Stimulated activated CD4-positive, alpha-beta T cell treated with anti-CD3 and anti-CD28 coated beads, Interleukin-4, amount 100 ng/mL, for 48 hours (primary cell): ENCODE results near the gene KIAA1191.

Source experiments
- DNase-seq, 2 donors: peaks; one replicate each; pipeline ENCODE4 v3.0.0-alpha.2; 2020; ENCODE audit warnings: low read depth in 2 of 2

KIAA1191 gene

GRCh38 chr5:176389135-176390123 lies 27.9 kb upstream of the KIAA1191 start:
- no peak for DNase-seq

DNA sequence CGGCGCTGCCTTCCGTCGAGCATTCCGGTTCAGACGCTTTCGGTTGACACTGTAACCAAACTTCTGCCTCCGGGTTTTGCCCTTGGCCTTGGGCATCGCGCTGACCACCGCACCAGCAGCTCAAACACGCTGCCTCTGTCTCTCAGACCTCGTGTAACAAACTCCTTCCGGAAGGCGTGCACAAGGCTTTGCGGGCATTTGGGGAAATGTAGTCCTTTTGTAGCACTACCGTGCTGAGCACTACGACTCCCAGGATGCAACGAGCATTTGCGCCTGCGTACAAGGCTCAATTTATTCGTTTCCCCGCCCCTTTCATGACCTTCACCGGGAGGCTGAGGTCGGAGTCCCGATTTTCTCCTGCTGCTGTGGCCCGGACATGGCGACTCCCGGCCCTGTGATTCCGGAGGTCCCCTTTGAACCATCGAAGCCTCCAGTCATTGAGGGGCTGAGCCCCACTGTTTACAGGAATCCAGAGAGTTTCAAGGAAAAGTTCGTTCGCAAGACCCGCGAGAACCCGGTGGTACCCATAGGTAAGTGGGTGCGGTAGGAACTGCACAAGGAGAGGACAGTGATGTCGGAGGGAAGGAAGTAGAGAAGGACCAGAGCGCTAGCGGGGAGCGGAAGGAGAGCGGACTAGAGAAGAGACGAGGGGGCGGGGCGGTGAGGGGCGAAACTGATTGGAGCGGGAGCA lies 27.0 kb upstream of the KIAA1191 start, which contains the start of the genes HIGD2A and NOP16:
HIGD2A (plus strand) TSS at position 308 of the 691 bp plus-strand sequence; CDS start at position 377, 69 bp downstream.
NOP16 (minus strand) TSS at position 155 of the 691 bp plus-strand sequence; CDS start at position 96, 59 bp downstream.
- DNase-seq, result peak; percentile 99 to 100

DNA sequence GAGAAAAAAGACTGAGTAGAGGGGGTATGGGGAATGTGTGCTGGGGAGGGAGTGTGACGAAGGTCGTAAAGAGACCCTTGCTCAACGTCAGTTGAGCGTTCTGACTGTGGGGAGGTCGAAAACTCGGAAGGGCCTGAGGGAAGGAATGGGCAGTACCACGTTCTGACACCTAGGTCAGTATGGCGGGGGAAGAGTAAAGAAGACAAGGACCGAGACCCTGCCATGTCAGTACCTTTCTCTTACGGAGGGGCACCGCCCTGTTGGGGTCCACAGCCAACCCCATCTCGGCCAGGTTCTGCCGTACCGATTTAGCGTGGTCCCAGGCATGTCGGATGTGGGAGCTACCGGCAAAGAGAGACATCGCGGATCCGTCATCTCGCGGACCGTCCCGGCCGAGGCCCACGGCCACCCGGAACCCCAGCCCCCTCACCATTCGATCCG lies 26.5 kb upstream of the KIAA1191 start:
- DNase-seq, result no peak

- DNase-seq, result no peak
Observed at GRCh38 chr5:176387384-176387925, 25.9 kb upstream of the KIAA1191 start.

DNA sequence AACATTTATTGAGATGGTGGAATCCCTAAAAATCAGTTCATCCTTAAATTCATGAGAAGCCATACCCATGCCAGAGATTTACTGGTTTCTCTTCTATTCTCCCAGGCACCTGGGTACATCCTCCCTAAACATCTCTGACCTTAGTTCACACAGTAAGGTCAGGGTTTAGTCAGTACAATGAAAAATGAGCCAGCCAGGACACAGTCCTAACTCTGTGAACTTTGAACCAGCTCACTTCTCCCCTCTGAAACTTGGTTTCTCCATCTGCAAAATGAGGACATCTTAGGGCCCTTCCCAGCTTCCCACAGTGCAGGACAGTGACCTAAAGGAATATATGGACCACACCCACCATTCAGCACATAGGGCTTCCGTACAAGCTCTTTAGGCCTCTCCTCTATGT lies 24.9 kb upstream of the KIAA1191 start:
- DNase-seq, result no peak

DNA sequence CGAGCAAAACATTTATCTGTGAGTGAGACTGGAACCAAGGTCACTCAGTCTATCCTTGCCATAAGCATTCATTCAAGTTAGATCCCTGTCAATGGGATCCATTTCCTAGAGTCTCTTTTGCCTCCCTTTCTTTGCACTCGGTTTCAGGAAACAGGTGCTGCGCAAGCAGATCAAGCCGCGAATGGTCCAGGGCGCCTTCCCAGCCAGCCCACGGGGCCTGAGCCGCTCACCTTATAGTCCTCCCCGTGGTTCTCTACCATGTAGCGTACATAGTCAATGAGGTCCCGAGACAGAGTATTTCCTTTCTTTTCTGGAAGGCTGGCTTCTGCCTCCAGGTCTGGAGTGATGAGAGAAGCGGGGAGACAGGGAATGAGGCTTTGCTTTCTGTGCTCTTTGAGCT lies 23.4 kb upstream of the KIAA1191 start:
- DNase-seq, result no peak

DNA sequence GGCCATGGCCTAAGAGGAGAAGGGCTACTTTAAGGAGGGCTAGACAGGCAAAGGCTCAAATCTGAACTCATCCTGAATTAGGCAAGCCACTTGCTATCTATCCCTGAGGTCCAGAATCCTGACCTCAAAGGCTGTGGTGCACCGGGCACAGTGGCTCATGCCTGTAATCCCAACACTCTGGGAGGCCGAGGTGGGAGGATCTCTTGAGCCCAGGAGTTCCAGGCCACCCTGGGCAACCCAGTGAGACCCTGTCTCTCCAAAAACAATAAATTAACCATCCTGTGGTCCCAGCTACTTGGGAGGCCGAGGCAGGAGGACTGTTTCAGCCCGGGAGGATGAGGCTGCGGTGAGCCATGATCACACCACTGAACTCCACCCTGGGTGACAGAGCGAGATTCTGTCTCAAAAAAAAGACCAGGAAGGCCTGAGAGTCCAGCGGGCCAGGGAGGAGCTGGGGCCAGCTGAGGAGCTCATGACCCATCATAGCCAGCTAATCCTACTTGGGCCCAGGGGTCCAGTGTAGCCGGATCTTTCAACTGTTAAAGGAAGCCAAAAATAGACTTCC lies 22.9 kb upstream of the KIAA1191 start:
- DNase-seq, result no peak

DNA sequence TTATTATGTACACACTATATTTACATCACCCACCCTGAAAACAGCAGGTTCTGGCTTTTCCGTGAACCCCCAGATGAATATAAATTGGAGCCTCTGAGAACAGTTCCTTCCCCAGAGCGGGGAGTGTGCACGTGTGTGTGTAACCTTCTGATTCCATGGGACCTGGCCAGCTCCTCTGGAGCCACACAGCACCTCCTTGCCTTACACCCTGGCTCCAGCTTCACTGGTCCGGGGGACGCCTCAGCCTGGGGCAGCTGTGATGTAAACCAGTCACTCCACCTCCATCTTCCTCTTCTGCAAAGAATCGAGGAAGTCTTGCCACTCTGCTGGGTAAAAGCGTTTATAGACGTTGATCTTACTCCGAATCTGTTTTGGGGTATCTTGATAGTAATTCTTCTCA lies 22.4 kb upstream of the KIAA1191 start:
- DNase-seq, result no peak

DNA sequence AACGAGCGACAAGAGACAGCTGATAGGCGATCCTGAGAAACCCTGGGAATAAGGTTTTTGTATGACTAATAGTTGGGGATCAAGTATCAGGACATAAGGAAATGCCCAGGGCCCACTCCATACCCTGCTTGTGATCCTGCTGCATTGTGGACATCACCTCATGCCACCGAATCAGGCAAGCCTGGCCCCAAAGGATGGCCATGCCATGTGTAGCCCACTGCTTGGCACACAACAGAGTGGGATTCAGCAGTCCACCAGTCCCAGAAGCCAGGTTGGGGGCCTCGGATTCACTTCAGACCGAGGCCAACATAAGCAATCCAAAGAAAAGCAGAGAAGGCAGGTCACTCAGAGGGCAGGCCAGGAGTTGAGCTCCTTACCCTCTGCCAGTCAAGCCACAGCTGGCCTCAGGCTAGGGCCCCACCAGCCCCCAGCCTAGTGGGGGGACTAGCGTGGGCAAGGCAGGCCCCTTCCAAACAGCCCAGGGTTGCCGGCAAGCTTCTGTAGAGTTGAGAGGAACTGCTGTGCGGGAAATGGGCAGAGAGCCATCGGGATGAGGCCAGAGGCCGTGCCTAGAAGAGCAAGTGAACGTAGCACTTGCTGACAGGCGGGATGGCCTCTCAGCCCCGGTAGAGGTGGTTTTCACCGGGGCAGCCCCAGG lies 21.8 kb upstream of the KIAA1191 start:
- DNase-seq, result no peak

DNA sequence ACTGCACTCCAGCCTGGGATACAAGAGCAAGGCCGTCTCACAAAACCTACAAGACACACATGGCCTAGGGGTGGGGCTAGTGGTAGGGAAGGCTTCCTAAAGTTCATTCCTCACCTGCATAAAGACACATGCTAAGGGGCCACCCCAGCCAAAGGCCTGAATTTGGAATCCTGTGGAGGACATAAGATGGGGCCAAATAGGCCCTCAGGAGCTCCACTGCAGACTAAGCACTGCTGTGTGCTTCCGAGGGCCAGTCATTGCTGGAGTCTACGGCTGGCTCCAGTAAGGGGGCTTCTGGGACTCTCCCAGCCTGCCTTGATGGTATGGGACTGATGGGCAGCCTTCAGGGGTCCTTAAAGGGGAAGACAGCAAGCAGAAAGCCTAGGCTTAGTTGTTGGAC lies 21.2 kb upstream of the KIAA1191 start:
- DNase-seq, result no peak

DNA sequence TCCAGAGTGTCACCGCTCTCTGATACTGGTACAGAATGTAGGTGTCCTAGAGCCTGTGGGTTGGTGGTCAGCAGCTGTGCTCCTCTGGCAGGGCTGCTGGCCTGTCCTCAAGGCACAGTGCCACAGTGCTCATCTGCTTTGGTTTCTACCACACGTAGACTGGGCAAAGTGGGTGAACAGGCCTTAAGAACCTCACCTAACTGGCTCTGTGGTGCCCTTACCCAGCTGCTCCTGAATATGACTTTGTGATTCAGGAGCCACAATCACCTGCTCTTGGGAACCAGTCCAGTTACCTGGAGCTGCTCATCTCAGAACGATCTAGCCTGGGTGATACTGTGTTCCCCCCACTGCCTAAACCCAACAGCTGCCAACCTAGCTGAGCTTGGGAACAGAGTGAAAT lies 20.4 kb upstream of the KIAA1191 start:
- no peak for DNase-seq

DNA sequence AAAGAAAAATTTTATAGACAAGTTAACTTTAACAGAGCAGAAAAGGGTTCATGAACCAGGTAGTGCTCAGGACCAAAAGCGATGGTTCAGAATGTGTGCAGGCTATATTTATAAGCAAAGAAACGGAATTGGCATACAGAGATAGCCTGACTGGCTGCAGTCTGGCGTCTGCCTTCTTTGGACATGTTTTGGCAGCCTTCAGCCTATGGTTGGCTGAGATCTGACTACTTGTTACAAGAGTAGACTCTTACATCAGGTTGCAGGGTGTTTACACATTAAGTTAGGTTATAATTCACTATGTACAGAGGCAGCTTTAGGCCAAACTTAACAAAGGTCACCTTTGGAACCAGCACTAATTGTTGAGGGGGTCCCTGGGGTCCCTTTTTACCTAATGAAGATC lies 19.9 kb upstream of the KIAA1191 start:
- no peak for DNase-seq

DNA sequence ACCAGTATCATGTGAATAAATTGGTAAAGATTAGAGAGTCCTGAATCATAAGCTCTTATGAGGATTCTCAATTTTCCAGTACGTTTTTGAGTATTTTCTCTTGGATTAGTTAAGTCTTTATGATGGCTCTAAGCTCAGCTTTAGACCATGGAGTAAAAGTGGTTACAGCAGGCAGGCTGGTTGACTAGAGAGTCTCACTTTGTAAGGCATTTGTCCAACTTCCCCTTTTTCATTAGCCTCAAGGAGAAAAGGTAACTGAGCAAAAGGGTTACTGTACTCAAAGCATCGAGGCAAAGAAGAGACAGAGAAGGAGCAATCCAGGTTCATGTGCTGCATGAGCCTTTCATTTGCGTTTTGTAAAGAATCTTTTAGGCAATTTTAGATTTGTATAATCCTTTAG lies 18.3 kb upstream of the KIAA1191 start:
- DNase-seq, result no peak

- DNase-seq, result no peak
Observed at GRCh38 chr5:176373100-176373818, 11.7 kb upstream of the KIAA1191 start.

- no peak for DNase-seq
Observed at GRCh38 chr5:176371621-176372539, 10.3 kb upstream of the KIAA1191 start.

DNA sequence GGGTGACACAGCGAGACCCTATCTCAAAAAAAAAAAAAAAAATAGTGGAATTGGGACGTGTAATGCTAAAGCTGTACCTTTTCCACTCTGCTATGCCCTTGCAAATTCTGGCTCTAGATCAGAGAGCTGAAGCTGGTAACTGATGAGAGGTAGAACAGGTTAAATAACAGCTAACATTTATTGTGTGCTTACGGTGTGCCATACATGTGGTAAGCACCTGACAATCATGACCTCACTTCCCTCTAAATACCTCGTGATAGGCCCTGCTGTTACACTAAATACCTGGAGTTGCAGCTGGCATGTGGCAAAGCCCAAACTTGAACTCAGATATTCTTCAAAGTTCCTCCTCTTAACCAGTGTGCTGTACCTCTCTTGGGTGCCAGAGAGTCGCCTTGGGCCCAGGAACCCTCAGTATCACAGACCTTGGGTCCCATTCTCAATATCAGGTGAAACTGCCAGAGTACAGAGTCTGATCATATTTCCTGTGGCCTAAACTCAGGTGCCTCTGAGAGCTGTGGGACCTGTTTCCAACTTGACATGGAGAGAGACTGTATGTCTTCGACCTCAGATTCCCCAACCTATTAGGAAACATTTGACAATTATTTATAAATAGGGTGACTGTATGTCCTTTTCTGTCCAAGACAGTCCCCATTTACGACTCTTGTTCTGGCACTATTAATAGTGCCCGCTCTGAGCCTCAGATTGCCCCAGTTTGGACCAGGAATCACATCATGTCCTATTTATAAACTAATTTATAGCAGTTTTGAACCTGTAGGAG lies 8.6 kb upstream of the KIAA1191 start:
- no peak for DNase-seq

- DNase-seq, result no peak
Observed at GRCh38 chr5:176368726-176369125, 7.2 kb upstream of the KIAA1191 start.

GRCh38 chr5:176366232-176366894 lies 4.8 kb upstream of the KIAA1191 start:
- no peak for DNase-seq
